ENCODE measurements around the gene HK1. TPM values are rescaled to one million over a fixed set of nuclear protein-coding genes. Genes with fewer than 3 reads are reported as not detected.

HK1 gene
- total RNA-seq, 1 experiment from 2014 or later = 98.8 TPM

- Histone ChIP-seq H3T11ph (ENCODE audit: low read length) (no peak overlapping the region), H2BK120ac (ENCODE audit: low read depth, low read length, poor library complexity, severe bottlenecking) (no peak overlapping the region), H4K5ac (ENCODE audit: insufficient read length, low read depth, low read length) (no peak overlapping the region), H3K14ac (ENCODE audit: insufficient read depth, low read length) (no peak overlapping the region), H2AFZ (ENCODE audit: low read length) (no peak overlapping the region), H3K79me1 (ENCODE audit: insufficient read depth, low read depth, low read length, poor library complexity, severe bottlenecking) (peaks cover 5% of the 10 kb centered on the region), H3K27me3 (ENCODE audit: insufficient read depth, low read length) (no peaks in the 10 kb centered on the region), H3K4me1 (ENCODE audit: insufficient read depth, low read length) (no peaks in the 10 kb centered on the region; the same call in 1 of the 2 replicates), H2BK15ac (ENCODE audit: low read depth, low read length) (no peak overlapping the region), H2BK12ac (ENCODE audit: insufficient read length, low read depth, low read length) (no peak overlapping the region), H4K20me1 (ENCODE audit: control insufficient read depth, insufficient read depth, insufficient read length) (no peaks in the 10 kb centered on the region), H3K79me2 (ENCODE audit: insufficient read depth, low read length) (peaks cover 2% of the 10 kb centered on the region; the same call in 1 of the 2 replicates), H3K23ac (ENCODE audit: insufficient read length, low read depth, low read length) (no peak overlapping the region), H3K18ac (ENCODE audit: insufficient read length, low read depth, low read length) (no peak overlapping the region), H2BK5ac (ENCODE audit: insufficient read length, low read length) (no peak overlapping the region), H2BK20ac (ENCODE audit: low read depth, low read length, poor library complexity, severe bottlenecking) (no peak overlapping the region), H4K91ac (ENCODE audit: insufficient read length, low read depth, low read length) (no peak overlapping the region), H3K56ac (ENCODE audit: insufficient read length, low read depth, low read length) (no peak overlapping the region), H3K27ac (ENCODE audit: insufficient read length, low read depth, low read length) (no peak overlapping the region), H3K4ac (ENCODE audit: low read depth, low read length) (no peak overlapping the region), H3K9me3 (ENCODE audit: control insufficient read depth, low read depth, low read length) (no peaks in the 10 kb centered on the region), H3K9ac (ENCODE audit: extremely low read depth, insufficient read length, low read length) (no peak overlapping the region), H2AK5ac (ENCODE audit: insufficient read length, low read length) (no peak overlapping the region), H4K8ac (replicated peaks; ENCODE audit: insufficient read length, low read depth, low read length) (no peak overlapping the region), H3K23me2 (ENCODE audit: insufficient read length, low read depth, low read length, poor library complexity, severe bottlenecking) (no peaks in the 10 kb centered on the region), H3K4me2 (ENCODE audit: insufficient read depth, insufficient read length, low read length) (no peak overlapping the region)
- peaks cover 29 to 41% of the 10 kb centered on the region in 2 experiments for H3K4me1 Mint-ChIP-seq
- no peaks in the 10 kb centered on the region for H3K9me3 Mint-ChIP-seq
- no CpG with 5 or more reads among the region's 4 CpGs for WGBS (ENCODE audit: extremely low coverage, insufficient read length, low lambda C conversion rate)
- no peak overlapping the region for H3K27ac Mint-ChIP-seq
- H3K27me3 Mint-ChIP-seq (ENCODE audit: low read depth) = no peaks in the 10 kb centered on the region
- DNase-seq = no peak
- TF ChIP-seq CTCF (conservative IDR thresholded peaks at IDR 0.05) = no peak
- H3K4me3 Mint-ChIP-seq = no peak overlapping the region
- peaks cover 8 to 34% (median 23%) of the 10 kb centered on the region in 3 experiments; a peak in 6 of 7 replicates for H3K36me3 Mint-ChIP-seq (ENCODE audit: insufficient read depth in 1 of 3, low read depth in 3 of 3)
Observed at GRCh38 chr10:69351589-69351988, 73.3 kb downstream of the HK1 start.

Data from H9 (cell line).